Upper lobe of left lung (tissue), 6 donors: ENCODE measurements around the gene ZNF365. TPM values are rescaled to one million over a fixed set of nuclear protein-coding genes. Genes with fewer than 3 reads are reported as not detected.

Source experiments
- ATAC-seq, 2 donors: fragments of 200-7000 bp; cut with Tn5 transposase; one replicate each; pipeline ENCODE4 v1.9.1; 2022; ENCODE audit warnings: mild to moderate bottlenecking in 2 of 2, moderate library complexity in 2 of 2; ENCODE audit not compliant: low FRiP score in 2 of 2
- DNase-seq, 2 donors: peaks; one replicate each; pipeline ENCODE4 v3.0.0-alpha.2; 2019 to 2020
- H3K27ac ChIP-seq, 4 donors: fragments of 200-600 bp; sonication (generic); one replicate each; pipeline ENCODE4 v1.5.1; 2016 to 2019
- H3K27me3 ChIP-seq, 4 donors: fragments of 200-600 bp; sonication (generic); one replicate each; pipeline ENCODE4 v1.5.1; 2017 to 2019
- H3K36me3 ChIP-seq, 4 donors: fragments of 200-600 bp; sonication (generic); one replicate each; pipeline ENCODE4 v1.5.1; 2016 to 2019
- H3K4me1 ChIP-seq, 4 donors: fragments of 200-600 bp; sonication (generic); one replicate each; pipeline ENCODE4 v1.5.1; 2018 to 2019
- H3K4me3 ChIP-seq, 4 donors: fragments of 200-600 bp; sonication (generic); one replicate each; pipeline ENCODE4 v1.5.1; 2017 to 2019; ENCODE audit warnings: mild to moderate bottlenecking in 2 of 4, moderate library complexity in 1 of 4
- H3K9me3 ChIP-seq, 4 donors: fragments of 200-600 bp; sonication (generic); one replicate each; pipeline ENCODE4 v1.5.1; 2018 to 2019
- CTCF ChIP-seq, 6 experiments: fragments of 450-650 bp in 4 of 6; fragments of 200-600 bp in 2 of 6; sonication (generic) in 2 of 6; IDR thresholded peaks; one replicate each; pipeline ENCODE4 v1.5.1; 2016 to 2019; ENCODE audit warnings: antibody characterized with exemption in 6 of 6
- EP300 ChIP-seq, 4 donors: sonication (generic); formaldehyde crosslinking; IDR thresholded peaks; one replicate each; pipeline ENCODE4 v1.5.1; 2017; ENCODE audit warnings: antibody characterized with exemption in 4 of 4, control low read depth in 2 of 4
- POLR2A ChIP-seq, 4 donors: fragments of 450-650 bp; IDR thresholded peaks; one replicate each; pipeline ENCODE4 v1.5.1; 2016 to 2017; ENCODE audit warnings: antibody characterized with exemption in 4 of 4, mild to moderate bottlenecking in 2 of 4
- POLR2AphosphoS5 ChIP-seq, 2 donors: sonication (generic); formaldehyde crosslinking; IDR thresholded peaks; one replicate each; pipeline ENCODE4 v1.5.1; 2017; ENCODE audit warnings: antibody characterized with exemption in 2 of 2
- WGBS, 2 donors: methylation state at CpG; one replicate each; pipeline ENCODE4 v1.1.5; 2017 to 2018; 5-methylcytosine and 5-hydroxymethylcytosine counted together
- total RNA-seq, 6 donors: library from RNA; depleted of rRNA in 4 of 6; stranded (reverse); fragments of >200 nt in 4 of 6; gene quantifications; one replicate each; pipeline versions ENCODE4 v1.1.0 to v1.2.1, GENCODE V29; 2016 to 2021
- donor health status: DM: no; HTN: no; CAD: no; lungs with moderate emphysema.
- donor health status: DM: no; HTN: yes; CAD: no; lungs with severe emphysema.

Gene ZNF365
- total RNA-seq, 6 donors from 2014 or later, result 1.0 to 6.3 (median 1.7) TPM

- no peak for TF ChIP-seq EP300 (IDR thresholded peaks at IDR 0.05)
- TF ChIP-seq CTCF (IDR thresholded peaks at IDR 0.05), result no peak
- no peak for TF ChIP-seq POLR2A (IDR thresholded peaks at IDR 0.05)
- no peak for TF ChIP-seq POLR2AphosphoS5 (IDR thresholded peaks at IDR 0.05)
- H3K27me3 ChIP-seq, result no peaks in the 10 kb centered on the region
- H3K36me3 ChIP-seq, result no peaks in the 10 kb centered on the region
- H3K4me1 ChIP-seq, result no peaks in the 10 kb centered on the region
- ATAC-seq (no peak), DNase-seq (no peak)
- H3K27ac ChIP-seq, result no peak overlapping the region
- WGBS, 2 donors, result 58 to 78% methylated on average over 2 of the region's 2 CpGs
- no peak overlapping the region for H3K4me3 ChIP-seq
- H3K9me3 ChIP-seq, result peaks cover 0 to 8% (median 4%) of the 10 kb centered on the region in 4 donors
Observed at GRCh38 chr10:62413652-62414051, 39.5 kb downstream of the ZNF365 start.

GRCh38 chr10:62414359-62414758 is 40.2 kb downstream of the ZNF365 start:
- no peaks in the 10 kb centered on the region for H3K36me3 ChIP-seq
- TF ChIP-seq CTCF (IDR thresholded peaks at IDR 0.05) (no peak), POLR2AphosphoS5 (IDR thresholded peaks at IDR 0.05) (no peak), EP300 (IDR thresholded peaks at IDR 0.05) (no peak), POLR2A (IDR thresholded peaks at IDR 0.05) (no peak)
- H3K4me1 ChIP-seq, result no peaks in the 10 kb centered on the region
- DNase-seq, result no peak
- no peaks in the 10 kb centered on the region for H3K27me3 ChIP-seq
- H3K9me3 ChIP-seq, result peaks cover 0 to 8% (median 4%) of the 10 kb centered on the region in 4 donors
- no peak overlapping the region for H3K27ac ChIP-seq
- ATAC-seq, result no peak
- WGBS, 2 donors, result 0 to 93% methylated on average over 1 of the region's 1 CpG
- no peak overlapping the region for H3K4me3 ChIP-seq

- ATAC-seq, result no peak
- Histone ChIP-seq H3K27ac (no peak overlapping the region), H3K36me3 (no peaks in the 10 kb centered on the region), H3K27me3 (no peaks in the 10 kb centered on the region), H3K4me1 (no peaks in the 10 kb centered on the region), H3K9me3 (no peaks in the 10 kb centered on the region), H3K4me3 (no peak overlapping the region)
- WGBS, 2 donors, result 0 to 80% methylated on average over 1 of the region's 1 CpG
- TF ChIP-seq EP300 (IDR thresholded peaks at IDR 0.05) (no peak), POLR2A (IDR thresholded peaks at IDR 0.05) (no peak), POLR2AphosphoS5 (IDR thresholded peaks at IDR 0.05) (no peak), CTCF (IDR thresholded peaks at IDR 0.05) (no peak)
- DNase-seq, result no peak
Observed at GRCh38 chr10:62422068-62422590, 48.0 kb downstream of the ZNF365 start.

GRCh38 chr10:62424026-62424425 is 49.9 kb downstream of the ZNF365 start:
- H3K36me3 ChIP-seq, result no peaks in the 10 kb centered on the region
- no peak overlapping the region for H3K27ac ChIP-seq
- DNase-seq (no peak), ATAC-seq (no peak)
- no peaks in the 10 kb centered on the region for H3K27me3 ChIP-seq
- no peak for TF ChIP-seq POLR2A (IDR thresholded peaks at IDR 0.05)
- no peak for TF ChIP-seq POLR2AphosphoS5 (IDR thresholded peaks at IDR 0.05)
- TF ChIP-seq CTCF (IDR thresholded peaks at IDR 0.05), result no peak
- no peak for TF ChIP-seq EP300 (IDR thresholded peaks at IDR 0.05)
- H3K9me3 ChIP-seq, result no peaks in the 10 kb centered on the region
- H3K4me1 ChIP-seq, result no peaks in the 10 kb centered on the region
- WGBS, 2 donors, result 93 to 97% methylated on average over 1 of the region's 1 CpG
- H3K4me3 ChIP-seq, result no peak overlapping the region

GRCh38 chr10:62426086-62426485 is 51.9 kb downstream of the ZNF365 start:
- 72 to 86% methylated on average over 1 of the region's 1 CpG for WGBS, 2 donors
- no peak overlapping the region for H3K4me3 ChIP-seq
- H3K4me1 ChIP-seq, result no peaks in the 10 kb centered on the region
- H3K27me3 ChIP-seq, result no peaks in the 10 kb centered on the region
- ATAC-seq (no peak), DNase-seq (no peak)
- no peaks in the 10 kb centered on the region for H3K9me3 ChIP-seq
- no peaks in the 10 kb centered on the region for H3K36me3 ChIP-seq
- no peak for TF ChIP-seq CTCF (IDR thresholded peaks at IDR 0.05)
- TF ChIP-seq POLR2AphosphoS5 (IDR thresholded peaks at IDR 0.05), result no peak
- TF ChIP-seq POLR2A (IDR thresholded peaks at IDR 0.05), result no peak
- no peak for TF ChIP-seq EP300 (IDR thresholded peaks at IDR 0.05)
- H3K27ac ChIP-seq, result no peak overlapping the region
